ENCODE measurements around the gene CDO1.

DNA sequence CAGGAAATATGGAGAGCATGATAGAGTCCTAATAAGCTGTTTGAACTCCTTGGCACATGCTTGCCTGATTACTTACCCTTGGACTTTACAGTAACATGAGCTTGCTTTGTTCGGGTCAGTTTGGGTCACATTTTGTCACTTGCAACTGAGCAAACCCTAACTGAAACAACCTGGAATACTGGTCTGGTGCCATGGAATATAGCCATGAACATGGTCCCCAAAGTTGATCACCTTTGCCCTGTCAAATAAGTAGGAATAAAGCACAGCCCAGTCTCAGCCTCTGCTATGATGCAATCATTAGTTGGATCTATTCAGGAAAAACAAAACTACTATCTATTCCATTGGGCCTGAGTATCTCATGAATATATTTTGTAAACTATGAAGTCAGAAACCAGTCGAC is 18.2 kb downstream of the CDO1 start:
- TF ChIP-seq, protein P1, sequence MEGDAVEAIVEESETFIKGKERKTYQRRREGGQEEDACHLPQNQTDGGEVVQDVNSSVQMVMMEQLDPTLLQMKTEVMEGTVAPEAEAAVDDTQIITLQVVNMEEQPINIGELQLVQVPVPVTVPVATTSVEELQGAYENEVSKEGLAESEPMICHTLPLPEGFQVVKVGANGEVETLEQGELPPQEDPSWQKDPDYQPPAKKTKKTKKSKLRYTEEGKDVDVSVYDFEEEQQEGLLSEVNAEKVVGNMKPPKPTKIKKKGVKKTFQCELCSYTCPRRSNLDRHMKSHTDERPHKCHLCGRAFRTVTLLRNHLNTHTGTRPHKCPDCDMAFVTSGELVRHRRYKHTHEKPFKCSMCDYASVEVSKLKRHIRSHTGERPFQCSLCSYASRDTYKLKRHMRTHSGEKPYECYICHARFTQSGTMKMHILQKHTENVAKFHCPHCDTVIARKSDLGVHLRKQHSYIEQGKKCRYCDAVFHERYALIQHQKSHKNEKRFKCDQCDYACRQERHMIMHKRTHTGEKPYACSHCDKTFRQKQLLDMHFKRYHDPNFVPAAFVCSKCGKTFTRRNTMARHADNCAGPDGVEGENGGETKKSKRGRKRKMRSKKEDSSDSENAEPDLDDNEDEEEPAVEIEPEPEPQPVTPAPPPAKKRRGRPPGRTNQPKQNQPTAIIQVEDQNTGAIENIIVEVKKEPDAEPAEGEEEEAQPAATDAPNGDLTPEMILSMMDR (IDR thresholded peaks at IDR 0.05; ENCODE audit: low read length), result no peak
- TF ChIP-seq EZH2 (IDR thresholded peaks at IDR 0.05; ENCODE audit: borderline replicate concordance, low read length), result no peak
